AG20443 (cell line): ENCODE measurements around the gene GALNT17.
"Not testable (repeated sequence)": the region's sequence is repeated elsewhere in the genome, so short reads cannot be mapped to it uniquely, and the experiment has no call there.

Source experiments
- DNase-seq: peaks from one replicate; pipeline ENCODE4 v3.0.0; 2012; ENCODE audit warnings: low spot score, mixed read lengths

The GALNT17 gene

DNA sequence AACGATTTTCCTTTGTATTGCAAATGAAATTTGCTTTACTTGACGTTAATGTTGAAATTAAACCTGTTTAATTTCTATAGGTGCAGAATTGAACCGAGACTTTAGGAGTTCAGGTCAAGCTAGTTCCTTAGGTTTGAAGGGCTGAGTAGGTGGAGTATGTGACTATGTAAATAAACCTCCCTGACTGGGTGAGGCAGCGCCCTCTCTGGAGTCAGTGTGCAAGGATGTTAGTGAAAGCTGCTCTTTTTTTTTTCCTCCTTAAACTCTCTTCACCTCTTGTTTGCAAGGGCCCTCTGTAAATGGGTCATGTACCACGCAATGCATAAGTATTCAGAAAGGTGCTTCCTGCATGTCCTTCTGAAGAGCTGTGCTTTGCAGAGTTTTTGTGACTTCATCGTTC, 33.8 kb downstream of the GALNT17 start:
- DNase-seq = no peak

DNA sequence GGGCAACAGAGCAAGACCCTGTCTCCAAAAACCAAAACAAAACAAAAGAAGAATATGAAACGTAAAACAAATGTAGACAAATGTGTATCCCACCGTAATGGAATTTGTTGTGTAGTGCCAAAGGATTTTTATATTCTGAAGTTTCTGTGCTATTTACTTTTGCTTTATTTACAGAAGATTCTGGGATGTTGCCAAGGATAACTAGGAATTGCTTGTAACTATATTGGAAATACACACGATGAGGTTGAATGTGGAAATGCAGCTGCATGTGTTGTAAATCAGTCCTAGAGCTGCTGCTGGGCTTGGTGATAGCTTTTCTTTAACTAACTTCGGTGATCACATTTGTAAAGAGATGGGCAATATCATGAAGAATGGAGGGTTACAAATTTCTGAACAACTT, 39.5 kb downstream of the GALNT17 start:
- DNase-seq = no peak

DNA sequence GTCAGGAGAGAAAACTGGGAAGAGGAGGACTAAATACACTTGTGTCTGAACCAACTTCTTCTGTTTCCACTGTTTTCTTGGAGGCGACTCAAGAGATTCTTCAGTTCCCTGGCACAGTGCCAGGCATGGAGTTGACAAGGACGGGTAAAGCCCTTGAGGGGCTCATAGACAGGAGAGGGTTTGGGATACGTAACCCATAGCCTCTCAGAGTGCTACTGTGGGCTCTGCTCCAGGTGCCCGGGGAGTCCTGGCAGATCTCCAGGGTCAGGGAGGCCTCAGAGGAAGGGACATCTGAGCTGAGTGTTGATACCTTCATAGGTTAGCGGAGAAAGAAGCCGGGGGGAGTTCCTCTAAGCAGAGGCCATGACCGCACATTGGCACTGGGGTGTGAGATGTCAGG, 42.0 kb downstream of the GALNT17 start:
- DNase-seq = no peak

DNA sequence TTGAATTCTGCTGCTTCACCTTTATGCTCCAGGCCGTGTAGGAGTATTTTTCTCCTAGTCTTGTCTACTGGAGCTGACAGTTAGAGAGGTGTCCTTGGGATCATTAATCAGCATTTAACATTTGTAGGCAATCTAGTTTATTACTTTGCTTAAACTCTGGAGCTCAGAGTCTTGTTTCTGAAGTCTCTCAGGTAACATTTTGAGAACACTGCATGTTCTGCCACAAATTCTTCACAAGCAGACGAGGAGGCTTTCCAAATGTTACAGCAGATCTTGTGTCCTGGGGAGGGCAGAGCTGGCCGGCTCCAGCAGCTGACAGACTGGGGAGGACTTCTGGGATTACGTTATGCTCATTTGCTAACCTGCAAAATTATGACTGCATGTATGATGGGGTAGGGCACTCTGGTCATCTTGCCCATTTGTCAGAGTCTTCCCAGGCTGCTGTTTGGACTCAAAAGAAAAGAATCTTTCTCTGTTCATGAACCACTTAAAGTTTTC, 50.5 kb downstream of the GALNT17 start:
- no peak for DNase-seq

DNA sequence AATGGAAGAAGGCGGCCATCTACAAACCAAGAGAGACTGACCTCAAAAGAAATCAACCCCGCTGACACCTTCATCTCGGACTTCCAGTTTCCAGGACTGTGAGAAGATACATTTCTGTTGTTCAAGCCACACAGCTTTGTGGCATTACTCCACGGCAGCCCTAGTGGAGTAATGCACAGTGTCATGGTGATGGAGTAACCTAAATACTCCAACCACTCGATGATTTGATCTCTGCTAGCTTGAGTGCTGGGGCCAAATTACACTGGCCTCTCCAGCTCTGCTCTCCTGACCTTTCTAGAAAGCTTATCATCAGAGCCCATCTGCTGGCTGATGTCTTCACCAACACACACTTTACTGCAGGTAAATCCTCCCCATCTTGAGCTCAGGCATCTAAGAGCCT, 52.2 kb downstream of the GALNT17 start:
- no peak for DNase-seq

DNA sequence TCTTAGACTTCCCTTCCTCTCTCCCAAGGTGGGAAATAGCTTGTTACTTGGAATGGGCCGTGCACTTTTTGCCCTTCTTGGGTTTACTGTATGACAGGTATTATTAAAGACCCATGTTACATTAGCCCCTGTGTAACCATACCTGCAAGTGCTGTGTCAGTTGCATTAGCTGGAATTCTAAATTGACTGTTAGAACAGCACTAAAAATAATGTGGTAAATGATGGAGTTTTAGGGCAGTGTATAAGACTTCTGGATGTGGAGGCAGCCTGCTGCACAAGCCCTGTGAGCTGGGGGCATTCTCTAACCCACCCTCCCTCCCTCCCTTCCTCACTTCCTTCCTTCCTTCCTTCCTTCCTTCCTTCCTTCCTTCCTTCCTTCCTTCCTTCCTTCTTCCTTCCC, 52.7 kb downstream of the GALNT17 start:
- DNase-seq = no peak

DNA sequence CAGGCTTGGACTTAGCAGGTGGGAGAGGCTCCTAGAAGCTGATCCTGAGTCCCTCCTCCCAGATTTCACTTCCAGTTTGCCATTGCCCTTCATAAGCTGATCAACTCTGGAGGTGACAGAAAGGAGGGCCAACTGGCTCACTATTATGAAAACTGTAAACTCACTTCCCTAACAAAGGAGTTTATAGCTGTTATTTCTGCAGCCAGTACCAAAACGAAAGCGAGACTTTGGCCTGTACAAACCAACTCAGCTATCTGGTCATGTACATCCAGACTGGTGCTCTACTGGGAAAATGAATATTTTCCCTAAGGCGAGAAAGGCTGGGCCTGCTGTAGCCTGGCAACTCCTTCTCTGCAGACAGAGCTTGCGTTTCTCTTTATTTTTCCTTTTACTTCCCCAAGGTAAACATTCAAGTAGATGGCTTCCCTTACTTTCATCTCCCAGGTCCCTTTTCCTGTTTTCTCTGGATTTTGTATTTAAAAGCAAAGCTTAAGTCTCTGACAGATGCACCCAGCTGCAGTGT, 54.7 kb downstream of the GALNT17 start:
- DNase-seq = no peak

DNA sequence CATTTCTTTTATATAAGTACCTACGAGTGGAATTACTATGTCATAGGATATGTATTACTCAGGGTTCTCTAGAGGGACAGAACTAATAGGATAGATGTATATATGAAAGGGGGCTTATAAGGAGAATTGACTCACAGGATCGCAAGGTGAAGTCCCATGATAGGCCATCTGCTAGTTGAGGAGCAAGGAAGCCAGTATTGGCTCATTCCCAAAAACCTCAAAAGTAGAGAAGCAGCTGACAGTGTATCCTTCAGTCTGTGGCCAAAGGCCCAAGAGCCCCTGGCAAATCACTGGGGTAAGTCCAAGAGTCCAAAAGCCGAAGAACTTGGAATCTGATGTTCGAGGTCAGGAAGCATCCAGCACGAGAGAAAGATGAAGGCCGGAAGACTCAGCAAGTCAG, 59.8 kb downstream of the GALNT17 start:
- no peak for DNase-seq

DNA sequence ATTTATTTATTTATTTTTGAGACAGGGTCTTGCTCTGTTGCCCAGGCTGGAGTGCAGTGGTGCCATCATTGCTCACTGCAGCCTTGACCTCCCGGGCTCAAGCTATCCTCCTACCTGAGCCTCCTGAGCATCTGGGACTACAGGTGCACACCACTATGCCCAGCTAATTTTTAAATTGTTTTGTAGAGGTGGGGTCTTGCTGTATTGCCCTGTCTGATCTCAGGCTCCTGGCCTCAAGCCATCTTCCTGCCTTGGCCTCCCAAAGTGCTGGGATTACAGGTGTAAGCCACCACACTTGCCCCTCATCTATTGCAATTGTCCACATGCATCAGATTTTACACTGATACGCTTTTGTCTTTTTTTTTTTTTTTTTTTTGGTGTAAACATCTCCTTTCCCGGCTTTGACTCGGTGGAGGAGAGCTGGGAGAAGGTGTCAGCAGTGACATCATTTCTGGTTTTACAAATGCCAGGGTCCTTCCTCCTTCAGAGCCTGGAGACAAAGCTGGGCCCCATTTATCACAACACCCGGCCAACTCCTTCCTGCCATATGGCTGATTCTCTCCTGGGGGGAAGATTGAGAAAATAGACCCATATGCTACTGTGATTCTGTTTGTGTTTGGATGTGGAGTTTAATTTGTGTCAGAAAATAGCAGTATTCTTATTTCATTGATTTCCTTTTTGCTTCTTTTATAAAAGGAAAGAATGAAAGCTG, 61.3 kb downstream of the GALNT17 start:
- DNase-seq = no peak

DNA sequence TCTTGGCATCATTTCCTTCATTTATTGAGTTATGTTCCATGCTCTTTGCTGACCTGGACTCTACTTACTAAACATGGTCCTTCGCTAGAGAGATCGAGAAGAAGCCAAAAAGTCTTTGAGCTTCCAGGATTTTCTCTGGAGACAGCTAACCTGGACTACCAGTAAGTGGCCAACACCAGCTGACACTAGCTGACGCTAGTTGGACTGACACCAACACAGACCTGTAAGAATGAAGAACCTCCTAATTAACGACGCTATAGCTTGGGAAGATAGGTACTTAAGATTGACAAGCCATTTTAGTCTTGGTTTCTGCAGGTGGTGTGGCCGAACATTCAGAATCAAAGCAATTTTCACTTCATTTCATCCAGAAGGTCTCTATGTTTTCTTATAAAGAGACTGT, 66.4 kb downstream of the GALNT17 start:
- no peak for DNase-seq

DNA sequence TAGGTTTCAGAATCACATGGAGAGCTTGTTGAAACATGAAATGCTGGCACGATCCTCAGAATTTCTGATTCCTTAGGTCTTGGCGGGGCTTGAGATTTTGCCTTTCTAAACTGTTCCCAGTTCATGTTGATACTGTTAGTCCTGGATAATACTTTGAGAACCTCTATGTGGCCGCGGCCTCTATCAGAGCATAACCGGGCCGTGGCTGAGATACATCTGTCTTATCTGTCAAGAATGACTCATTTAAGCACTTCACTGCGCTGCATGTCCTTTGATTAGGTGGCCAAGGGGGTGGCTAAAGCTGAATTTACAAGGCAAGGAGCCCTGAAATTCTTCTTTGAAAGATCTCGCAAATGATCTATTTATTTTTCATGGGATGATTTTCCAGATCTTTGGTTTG, 66.9 kb downstream of the GALNT17 start:
- DNase-seq = no peak

DNA sequence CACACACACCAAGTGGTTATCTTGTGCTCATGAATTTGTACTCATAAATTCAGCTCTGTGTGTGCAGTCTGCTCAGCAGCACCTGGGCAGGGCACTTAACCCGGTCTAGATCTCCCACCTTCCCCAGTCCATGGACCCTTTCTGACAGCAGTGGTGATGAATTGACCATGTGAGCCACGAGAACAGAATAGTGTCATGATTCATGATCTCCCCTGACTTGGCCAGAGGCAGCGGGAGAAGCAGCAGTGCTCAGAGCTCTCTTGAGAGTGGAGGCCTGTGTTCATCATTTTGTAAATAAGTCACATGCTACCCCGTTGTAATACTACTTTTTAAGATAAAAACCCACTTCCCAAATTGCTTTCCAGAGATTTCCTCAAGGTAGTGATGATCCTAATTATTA, 74.2 kb downstream of the GALNT17 start:
- DNase-seq = no peak

DNA sequence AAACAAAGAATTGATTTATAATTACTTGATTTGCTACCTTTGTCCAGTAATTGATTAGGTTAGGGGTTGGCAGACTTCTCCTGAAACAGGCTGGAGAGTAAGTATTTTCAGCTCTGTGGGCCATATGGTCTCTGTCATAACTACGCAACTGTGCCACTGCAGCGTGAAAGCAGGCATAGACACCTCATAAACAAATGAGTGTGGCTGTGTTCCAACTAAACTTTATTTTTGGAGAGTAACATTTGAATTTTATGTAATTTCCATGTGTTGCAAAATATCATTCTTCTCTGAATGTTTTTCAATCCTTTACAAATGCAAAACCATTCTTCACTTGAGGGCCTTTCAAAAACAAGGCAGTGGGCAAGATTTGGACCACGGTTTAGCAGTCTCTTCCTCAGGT, 76.9 kb downstream of the GALNT17 start:
- no peak for DNase-seq

DNA sequence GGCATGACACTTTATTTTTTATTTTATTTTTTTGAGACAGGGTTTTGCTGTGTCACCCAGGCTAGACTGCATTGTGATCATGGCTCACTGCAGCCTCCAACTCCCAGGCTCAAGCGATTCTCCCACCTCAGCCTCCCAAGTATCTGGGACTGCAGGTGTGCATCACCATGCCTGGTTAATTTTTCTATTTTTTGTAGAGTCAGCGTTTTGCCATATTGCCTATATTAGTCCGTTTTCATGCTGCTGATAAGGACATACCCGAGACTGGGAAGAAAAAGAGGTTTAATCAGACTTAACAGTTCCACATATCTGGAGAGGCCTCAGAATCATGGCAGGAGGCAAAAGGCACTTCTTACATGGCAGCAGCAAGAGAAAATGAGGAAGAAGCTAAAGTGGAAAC, 77.5 kb downstream of the GALNT17 start:
- not testable (repeated sequence) for DNase-seq

DNA sequence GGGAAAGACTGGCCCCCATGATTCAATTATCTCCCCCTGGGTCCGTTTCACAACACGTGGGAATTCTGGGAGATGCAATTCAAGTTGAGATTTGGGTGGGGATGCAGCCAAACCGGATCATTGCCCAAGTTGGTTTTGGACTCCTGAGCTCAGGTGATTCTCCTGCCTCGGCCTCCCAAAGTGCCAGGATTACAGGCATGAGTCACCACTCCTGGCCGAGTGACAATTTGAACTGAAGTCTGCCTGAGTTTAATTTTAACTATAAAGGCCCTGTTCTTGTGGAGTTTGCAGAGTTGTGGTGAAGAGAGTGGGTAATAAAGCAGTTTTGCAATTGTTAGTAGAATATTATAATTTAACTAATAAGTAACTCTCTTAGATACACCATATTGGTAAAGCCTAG, 78.3 kb downstream of the GALNT17 start:
- DNase-seq = no peak

DNA sequence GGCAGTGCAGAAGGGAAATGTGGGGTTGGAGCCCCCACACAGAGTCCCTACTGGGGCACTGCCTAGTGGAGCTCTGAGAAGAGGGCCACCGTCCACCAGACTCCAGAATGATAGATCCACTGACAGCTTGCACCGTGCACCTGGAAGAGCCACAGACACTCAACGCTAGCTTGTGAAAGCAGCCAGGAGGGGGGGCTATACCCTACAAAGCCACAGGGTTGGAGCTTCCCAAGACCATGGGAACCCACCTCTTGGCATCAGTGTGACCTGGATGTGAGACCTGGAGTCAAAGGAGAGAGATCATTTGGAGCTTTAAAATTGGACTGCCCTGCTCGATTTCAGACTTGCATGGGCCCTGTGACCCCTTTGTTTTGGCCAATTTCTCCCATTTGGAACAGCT, 80.5 kb downstream of the GALNT17 start:
- not testable (repeated sequence) for DNase-seq

DNA sequence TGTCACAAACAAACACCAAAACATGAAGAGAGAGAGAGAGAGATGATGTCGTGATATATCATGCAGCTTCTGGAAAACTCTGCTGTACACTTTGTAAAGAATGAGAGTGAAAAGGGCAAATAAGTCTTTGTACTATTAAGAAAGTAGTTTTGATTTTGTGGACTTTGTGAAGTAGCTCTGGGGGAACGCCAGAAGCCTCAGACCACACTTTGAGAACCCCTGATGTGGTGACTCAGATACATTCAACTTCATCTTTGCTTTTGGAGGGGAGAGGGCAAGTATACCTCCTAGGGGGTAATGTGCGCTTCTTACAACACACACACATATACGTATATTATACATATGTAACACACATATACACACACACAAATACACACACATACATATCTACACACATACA, 84.3 kb downstream of the GALNT17 start:
- DNase-seq = no peak

DNA sequence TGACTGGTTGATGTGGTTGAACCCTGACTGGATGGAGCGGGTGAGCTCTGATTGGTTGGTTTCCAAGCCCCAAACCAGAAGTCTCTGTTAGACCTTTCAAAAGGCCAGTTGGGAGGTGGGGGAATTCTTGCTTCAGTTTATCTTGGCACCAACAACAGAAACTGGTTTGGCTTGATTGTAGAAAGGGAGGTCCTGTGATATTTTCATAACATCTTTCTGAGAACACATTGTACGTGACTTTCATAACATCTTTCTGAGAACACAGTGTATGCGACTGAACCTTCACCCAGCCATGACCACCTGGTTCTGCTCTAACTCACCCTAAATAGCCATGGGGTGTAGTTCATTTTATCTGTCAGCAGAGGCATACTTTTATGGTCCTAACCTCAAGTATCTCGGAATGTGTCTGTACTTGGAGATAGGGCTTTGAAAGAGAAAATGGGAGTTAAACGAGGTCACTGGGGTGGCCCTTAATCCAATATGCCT, 88.3 kb downstream of the GALNT17 start:
- DNase-seq = no peak

DNA sequence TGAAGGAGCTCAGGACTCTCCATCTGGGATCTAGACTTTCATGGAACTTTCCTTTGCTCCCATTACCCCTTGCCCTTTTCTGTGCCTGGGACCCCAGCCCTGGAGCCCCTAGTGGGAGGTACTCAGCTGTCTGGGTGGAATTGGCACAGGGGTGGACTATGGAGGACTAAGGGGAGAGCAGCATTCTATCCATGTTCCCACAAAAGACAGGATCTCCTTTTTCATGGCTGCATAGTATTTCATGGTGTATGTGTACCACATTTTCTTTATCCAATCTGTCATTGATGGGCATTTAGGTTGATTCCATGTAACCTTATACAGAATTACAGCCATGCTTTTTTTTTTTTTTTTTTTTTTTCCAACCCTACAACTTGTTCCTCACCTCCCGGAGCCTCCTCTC, 89.1 kb downstream of the GALNT17 start:
- no peak for DNase-seq

DNA sequence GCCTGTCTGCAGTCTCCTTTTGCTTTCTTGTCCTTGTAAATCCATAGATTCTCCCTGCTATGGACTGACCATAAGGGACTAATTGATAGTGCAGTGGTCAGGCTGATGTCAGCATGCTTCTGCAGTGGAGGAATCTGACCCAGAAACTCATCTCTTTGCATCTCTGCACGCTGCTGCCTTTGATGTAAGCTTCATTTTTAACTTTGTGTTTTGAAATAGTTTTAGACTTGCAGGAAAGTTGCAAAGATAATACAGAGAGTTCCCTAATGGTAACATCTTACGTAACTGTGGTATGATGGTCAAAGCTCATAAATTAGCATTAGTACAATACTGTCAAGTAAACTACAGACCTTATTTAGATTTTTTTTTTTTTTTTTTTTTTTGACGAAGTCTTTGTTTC, 89.6 kb downstream of the GALNT17 start:
- no peak for DNase-seq

DNA sequence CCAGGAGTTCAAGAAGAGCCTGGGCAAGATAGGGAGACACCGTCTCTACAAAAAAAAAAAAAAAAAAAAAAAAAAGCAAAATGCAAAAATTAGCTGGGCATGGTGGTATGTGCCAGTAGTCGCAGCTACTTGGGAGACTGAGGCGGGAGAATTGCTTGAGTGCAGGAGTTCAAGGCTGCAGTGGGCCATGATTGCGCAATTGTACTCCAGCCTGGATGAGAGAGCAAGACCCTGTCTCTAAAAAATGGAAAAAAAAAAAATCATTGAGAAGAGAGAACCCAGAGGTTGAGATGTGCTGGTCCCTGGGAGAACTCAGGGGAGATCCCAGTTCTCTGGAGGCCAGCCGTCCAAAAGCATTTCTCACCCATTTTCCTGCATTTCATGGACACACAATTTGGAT, 95.2 kb downstream of the GALNT17 start:
- DNase-seq = no peak

DNA sequence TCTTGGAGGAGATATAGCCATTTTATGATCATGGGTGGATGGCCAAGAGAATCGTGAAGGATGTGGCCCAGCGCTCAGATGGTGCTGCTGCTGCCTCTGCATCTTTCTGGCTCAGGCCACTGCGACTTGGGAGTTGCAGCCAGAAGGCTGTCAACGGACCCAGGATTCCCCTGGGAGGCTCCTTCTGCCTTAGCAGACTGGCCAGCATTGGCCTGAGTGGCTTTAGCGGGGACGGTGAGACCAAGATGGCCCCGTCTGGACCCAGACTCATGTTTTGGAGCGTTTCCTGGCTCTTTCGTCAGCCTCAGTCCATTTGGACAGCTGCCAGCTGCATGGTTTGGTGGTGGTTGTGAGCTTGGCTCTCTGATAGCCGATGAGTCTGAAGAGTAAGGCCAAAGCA, 97.2 kb downstream of the GALNT17 start:
- DNase-seq = no peak

DNA sequence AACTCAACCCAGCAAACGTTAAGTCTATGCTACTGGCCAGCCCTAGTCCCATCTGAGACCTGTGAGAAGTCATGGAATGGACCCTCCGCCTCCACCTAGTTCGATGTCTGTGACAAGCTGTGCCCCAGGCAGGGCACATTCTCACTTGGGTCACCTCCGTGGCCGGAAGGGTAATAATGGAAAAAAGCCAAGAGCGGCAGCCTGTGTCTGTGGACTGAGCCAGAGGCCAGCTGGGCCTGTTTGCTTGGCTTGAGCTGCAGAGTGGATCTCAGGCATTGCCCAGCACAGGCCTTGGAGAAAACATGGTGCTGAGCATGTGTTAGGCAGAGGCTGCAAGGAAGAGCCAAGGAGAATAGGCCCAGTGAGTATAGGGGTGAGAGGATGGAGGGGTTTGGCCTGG, 97.8 kb downstream of the GALNT17 start:
- no peak for DNase-seq

DNA sequence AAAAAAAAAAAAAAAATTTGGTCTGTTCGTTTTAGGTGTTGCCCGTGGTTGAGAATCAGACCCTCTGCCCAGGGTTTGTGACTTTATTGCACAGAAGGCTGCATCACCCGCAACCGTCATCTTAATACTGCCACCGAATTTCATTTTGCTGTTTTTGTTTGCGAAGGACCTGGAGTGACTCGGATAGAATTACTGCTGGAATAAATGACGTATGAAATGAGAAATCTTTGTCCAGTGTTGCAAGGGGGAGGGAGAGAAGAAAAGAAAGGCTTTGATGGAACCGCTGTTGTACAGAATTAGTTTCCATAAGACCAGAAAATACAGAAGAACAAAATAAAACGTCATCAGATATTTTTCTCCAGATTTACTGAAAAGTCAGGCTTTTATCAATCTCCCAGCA, 103.3 kb downstream of the GALNT17 start:
- no peak for DNase-seq
